Left lung (tissue), 10 donors: ENCODE data around the gene NFKBIL1. TPM values are rescaled to one million over a fixed set of nuclear protein-coding genes. Genes with fewer than 3 reads are reported as not detected.

Experiments used
- ATAC-seq: fragments of 200-7000 bp; cut with Tn5 transposase; one replicate; pipeline ENCODE4 v1.9.1; 2020; ENCODE audit warnings: moderate library complexity
- DNase-seq, 4 donors: peaks; one replicate each; pipeline ENCODE4 v3.0.0-alpha.2; 2013 to 2020
- H3K27ac ChIP-seq, 2 donors: fragments of 200-600 bp; sonication (generic) in 1 of 2; one replicate each; pipeline versions ENCODE4 v1.5.0 to v1.8.0; 2020 to 2021
- H3K27me3 ChIP-seq, 2 donors: fragments of 200-600 bp; sonication (generic) in 1 of 2; one replicate each; pipeline versions ENCODE4 v1.5.0 to v1.8.0; 2020 to 2021
- H3K36me3 ChIP-seq, 2 donors: fragments of 200-600 bp; sonication (generic) in 1 of 2; one replicate each; pipeline versions ENCODE4 v1.5.0 to v1.8.0; 2020 to 2021
- H3K4me1 ChIP-seq, 2 donors: fragments of 200-600 bp; one replicate each; pipeline ENCODE4 v1.8.0; 2021
- H3K4me3 ChIP-seq, 2 donors: fragments of 200-600 bp; sonication (generic) in 1 of 2; one replicate each; pipeline versions ENCODE4 v1.5.0 to v1.8.0; 2020 to 2021; ENCODE audit warnings: mild to moderate bottlenecking in 1 of 2
- H3K9me3 ChIP-seq, 2 donors: fragments of 200-600 bp; sonication (generic) in 1 of 2; one replicate each; pipeline versions ENCODE4 v1.5.0 to v1.8.0; 2020 to 2021
- CTCF ChIP-seq, 2 donors: fragments of 200-600 bp; sonication (generic) in 1 of 2; IDR thresholded peaks; one replicate each; pipeline versions ENCODE4 v1.5.0 to v1.8.0; 2021; ENCODE audit warnings: antibody characterized with exemption in 2 of 2
- intact Hi-C, 2 donors: fragments of 100-400 bp; cut with DNase I; formaldehyde crosslinking; loops; one replicate each; pipeline versions ENCODE4 v1.11.2 to v1.14.2; 2022
- polyA plus RNA-seq, 6 donors: library from polyadenylated mRNA; unstranded; fragments of 120-200 nt; gene quantifications; one replicate each; pipeline ENCODE4 v1.2.1, GENCODE V29; 2013; ENCODE audit not compliant: insufficient read length in 6 of 6
- total RNA-seq, 2 donors: library from RNA; stranded (reverse); fragmentation: NEBNext Ultra II Directional; extraction: Animal tissue kit (Norgen Biotek cat#: 25700); gene quantifications; one replicate each; pipeline ENCODE4 v1.2.1, GENCODE V29; 2021
- donor health status: DM: no; HTN: yes; CAD: no.
- donor health status: DM: no; HTN: no; CAD: no.

Gene NFKBIL1
- total and polyA plus RNA-seq, 8 donors, result 15.0 to 25.4 (median 18.8) TPM

- no peak overlapping the region for H3K27ac ChIP-seq
- DNase-seq (no peak), ATAC-seq (no peak)
- H3K36me3 ChIP-seq, result peaks cover 0 to 50% of the 10 kb centered on the region in 2 donors
- H3K27me3 ChIP-seq, result no peaks in the 10 kb centered on the region
- no peak overlapping the region for H3K4me3 ChIP-seq
- TF ChIP-seq CTCF (IDR thresholded peaks at IDR 0.05), result no peak
- H3K9me3 ChIP-seq, result no peaks in the 10 kb centered on the region
- H3K4me1 ChIP-seq, result peaks cover 0 to 2% of the 10 kb centered on the region in 2 donors
- intact Hi-C loops, result no loop called here
Observed at GRCh38 chr6:31528307-31528777, 19.1 kb upstream of the NFKBIL1 start.

- Histone ChIP-seq H3K4me3 (no peak within 1 kb of the TSS), H3K9me3 (no peaks in the 10 kb centered on the region), H3K27ac (no peak within 1 kb of the TSS), H3K4me1 (peaks cover 0 to 2% of the 10 kb centered on the region in 2 donors), H3K36me3 (peaks cover 0 to 55% of the 10 kb centered on the region in 2 donors), H3K27me3 (no peaks in the 10 kb centered on the region)
- TF ChIP-seq CTCF (IDR thresholded peaks at IDR 0.05), result no peak
- intact Hi-C loops, result no loop called here
- no peak for DNase-seq
- ATAC-seq, result no peak
Observed at GRCh38 chr6:31528821-31529328, 18.5 kb upstream of the NFKBIL1 start, which contains the start of gene MCCD1. Gene MCCD1 (plus strand): TSS chr6:31528962. CDS start chr6:31529015, 53 bp downstream.

GRCh38 chr6:31529329-31530150 is 17.9 kb upstream of the NFKBIL1 start:
- intact Hi-C loops, result no loop called here
- no peak overlapping the region for H3K4me3 ChIP-seq
- TF ChIP-seq CTCF (IDR thresholded peaks at IDR 0.05), result no peak
- H3K27ac ChIP-seq, result no peak overlapping the region
- no peaks in the 10 kb centered on the region for H3K9me3 ChIP-seq
- no peak for DNase-seq
- peaks cover 0 to 2% of the 10 kb centered on the region in 2 donors for H3K4me1 ChIP-seq
- peaks cover 0 to 62% of the 10 kb centered on the region in 2 donors for H3K36me3 ChIP-seq
- no peaks in the 10 kb centered on the region for H3K27me3 ChIP-seq
- no peak for ATAC-seq

- DNase-seq (no peak), ATAC-seq (no peak)
- Histone ChIP-seq H3K4me1 (peaks cover 0 to 5% of the 10 kb centered on the region in 2 donors), H3K27me3 (no peaks in the 10 kb centered on the region), H3K4me3 (no peak overlapping the region), H3K9me3 (no peaks in the 10 kb centered on the region), H3K27ac (no peak overlapping the region), H3K36me3 (peaks cover 0 to 73% of the 10 kb centered on the region in 2 donors)
- no peak for TF ChIP-seq CTCF (IDR thresholded peaks at IDR 0.05)
- intact Hi-C loops, result no loop called here
Observed at GRCh38 chr6:31530659-31531058, 16.7 kb upstream of the NFKBIL1 start.

- ATAC-seq (no peak), DNase-seq (no peak)
- Histone ChIP-seq H3K27ac (no peak overlapping the region), H3K36me3 (peaks cover 0 to 78% of the 10 kb centered on the region in 2 donors), H3K4me3 (no peak overlapping the region), H3K27me3 (no peaks in the 10 kb centered on the region), H3K9me3 (no peaks in the 10 kb centered on the region), H3K4me1 (peaks cover 0 to 10% of the 10 kb centered on the region in 2 donors)
- no peak for TF ChIP-seq CTCF (IDR thresholded peaks at IDR 0.05)
- intact Hi-C loops, result no loop called here
Observed at GRCh38 chr6:31531162-31531561, 16.2 kb upstream of the NFKBIL1 start.
